Hematopoietic multipotent progenitor cell treated with erythropoietin and hydrocortisone succinate and interleukin-3 and kit ligand, for 17 days (in vitro differentiated cells): Measurements from ENCODE around the gene KIAA1328.

Experiments used
- DNase-seq: peaks from one replicate; pipeline ENCODE4 v3.0.0-alpha.2; 2015; ENCODE audit warnings: low spot score

The KIAA1328 gene

DNA sequence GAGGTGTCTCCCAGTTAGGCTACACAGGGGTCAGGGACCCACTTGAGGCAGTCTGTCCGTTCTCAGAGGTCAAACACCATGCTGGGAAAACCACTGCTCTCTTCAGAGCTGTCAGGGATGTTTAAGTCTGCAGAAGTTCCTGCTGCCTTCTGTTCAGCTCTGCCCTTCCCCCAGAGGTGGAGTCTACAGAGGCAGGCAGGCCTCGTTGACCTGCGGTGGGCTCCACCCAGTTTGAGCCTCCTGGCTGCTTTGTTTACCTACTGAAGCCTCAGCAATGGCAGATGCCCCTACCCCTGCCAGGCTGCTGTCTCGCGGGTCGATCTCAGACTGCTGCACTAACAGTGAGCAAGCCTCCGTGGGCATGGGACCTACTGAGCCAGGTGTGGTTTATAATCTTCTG, 390.3 kb downstream of the KIAA1328 start:
- DNase-seq = no peak

DNA sequence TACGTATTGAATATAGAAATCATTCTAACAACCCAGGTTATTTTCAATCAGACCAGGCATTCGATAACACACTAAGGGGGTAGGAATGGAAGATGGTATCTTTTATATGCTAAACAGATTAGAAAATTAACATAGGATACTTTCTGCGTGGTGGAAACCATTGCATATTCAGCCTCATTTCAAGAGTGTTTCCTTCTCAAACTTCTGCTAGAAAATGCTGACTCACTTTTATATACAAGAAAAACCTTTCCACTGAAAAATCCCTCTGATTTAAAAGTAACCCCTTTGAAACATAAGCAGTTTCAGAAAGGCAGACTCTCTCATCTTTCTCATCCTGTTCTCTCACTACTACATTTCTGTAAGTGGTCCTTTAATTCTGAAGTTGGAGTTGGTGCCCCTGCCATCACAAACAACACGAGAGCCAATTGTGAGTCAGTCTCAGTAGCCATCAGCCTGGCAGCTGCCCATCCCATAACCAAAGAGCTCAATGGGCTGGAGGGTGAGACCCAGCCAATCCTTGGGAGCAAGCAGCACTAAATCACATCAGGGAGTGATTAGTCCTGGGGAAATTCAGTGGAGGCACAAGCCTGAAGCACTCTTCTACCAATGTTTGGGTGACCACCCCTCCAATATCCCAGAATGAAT, 393.5 kb downstream of the KIAA1328 start:
- no peak for DNase-seq

DNA sequence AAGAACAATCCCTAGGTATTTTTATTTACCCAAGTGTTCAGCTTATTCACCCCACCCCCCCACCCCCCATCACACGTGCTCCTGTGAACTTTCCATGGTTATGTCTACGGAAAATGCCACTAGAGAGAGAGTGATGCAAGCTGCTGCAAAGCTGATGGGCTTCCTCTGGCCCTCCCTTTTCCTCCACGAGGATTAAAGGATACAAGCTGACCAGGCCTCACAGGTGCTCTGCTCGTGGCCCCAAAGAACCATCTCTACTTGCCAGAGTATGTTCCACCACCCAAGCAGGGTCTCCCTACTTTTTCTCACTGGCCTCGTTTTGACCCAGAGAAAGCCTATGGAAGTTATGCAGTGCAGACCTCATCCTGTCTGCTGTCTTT, 394.1 kb downstream of the KIAA1328 start:
- DNase-seq = no peak

DNA sequence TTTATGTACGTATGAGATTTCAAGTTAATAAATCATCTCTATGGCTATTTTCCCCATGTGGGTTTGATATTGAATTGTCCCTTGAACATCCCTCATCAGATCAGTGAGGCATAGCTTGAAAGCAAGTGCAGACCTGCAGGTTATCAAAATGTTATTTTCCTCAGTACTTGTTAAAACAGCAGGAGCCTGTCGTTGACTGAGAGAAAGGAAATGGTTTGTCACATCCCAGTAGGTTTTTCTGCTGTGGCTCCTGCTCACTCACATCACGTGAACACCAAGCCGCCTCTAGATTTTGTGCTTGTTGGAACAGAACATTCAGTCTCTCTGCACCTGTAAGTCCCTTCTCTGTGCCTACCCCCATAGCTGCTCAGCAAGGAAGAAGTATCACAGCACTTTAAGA, 396.4 kb downstream of the KIAA1328 start:
- DNase-seq = no peak

DNA sequence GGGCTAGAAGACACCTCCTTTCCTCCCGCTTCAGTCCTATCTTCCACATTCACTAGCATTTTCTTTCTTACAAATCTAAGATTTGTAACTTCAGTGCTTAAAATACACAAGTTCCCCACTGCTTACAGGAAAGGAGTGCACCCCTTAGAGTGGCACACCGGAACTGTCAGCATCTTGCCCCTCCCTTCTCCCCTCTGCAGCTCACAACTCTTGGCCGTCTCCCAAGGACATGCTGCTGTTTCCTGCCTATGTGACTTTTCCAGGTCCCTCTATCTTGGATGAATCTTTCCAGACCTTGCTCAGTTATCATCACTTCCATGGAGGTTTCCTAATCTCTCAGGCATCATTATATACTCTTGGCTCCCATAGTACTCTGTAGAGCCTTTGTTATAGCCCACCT, 401.8 kb downstream of the KIAA1328 start:
- no peak for DNase-seq

DNA sequence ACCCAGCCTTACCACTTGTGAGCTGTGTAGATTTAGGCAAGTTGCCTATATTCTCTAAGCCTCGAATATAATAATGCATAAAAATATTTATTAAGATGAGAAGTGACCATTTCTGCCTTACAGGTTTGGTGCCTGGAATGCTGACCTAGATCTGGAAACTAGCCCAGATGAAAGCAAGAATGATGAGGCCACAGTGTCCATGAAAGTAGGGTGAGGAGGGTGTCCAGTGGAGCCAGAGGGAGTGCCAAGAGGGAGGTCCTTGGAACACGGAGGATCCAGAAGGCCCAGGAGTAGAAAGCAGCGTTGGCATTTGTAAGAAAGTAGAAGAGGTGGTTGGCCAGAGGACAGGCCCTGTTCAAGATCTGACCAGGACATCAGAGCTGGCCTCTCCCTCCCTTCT, 402.3 kb downstream of the KIAA1328 start:
- no peak for DNase-seq

DNA sequence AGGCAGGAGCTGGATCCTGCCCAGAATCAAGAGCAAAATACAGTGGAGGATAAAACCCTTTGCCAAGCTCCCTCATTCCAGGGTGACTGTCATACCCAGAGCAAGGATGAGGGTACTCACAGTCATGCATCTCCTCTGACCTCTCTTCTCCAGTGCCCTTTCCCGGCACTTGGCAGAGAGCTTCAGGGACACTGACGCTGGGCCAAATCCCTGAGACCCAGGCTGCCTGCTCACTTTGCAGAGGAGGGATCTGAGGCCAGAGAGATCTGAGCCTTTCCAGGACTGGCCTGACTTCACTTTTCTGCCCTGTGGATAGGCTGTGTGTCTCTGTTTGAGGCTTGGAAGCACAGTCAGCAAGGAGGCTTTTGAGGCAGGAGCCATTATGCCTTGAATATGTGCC, 406.7 kb downstream of the KIAA1328 start:
- DNase-seq = no peak

DNA sequence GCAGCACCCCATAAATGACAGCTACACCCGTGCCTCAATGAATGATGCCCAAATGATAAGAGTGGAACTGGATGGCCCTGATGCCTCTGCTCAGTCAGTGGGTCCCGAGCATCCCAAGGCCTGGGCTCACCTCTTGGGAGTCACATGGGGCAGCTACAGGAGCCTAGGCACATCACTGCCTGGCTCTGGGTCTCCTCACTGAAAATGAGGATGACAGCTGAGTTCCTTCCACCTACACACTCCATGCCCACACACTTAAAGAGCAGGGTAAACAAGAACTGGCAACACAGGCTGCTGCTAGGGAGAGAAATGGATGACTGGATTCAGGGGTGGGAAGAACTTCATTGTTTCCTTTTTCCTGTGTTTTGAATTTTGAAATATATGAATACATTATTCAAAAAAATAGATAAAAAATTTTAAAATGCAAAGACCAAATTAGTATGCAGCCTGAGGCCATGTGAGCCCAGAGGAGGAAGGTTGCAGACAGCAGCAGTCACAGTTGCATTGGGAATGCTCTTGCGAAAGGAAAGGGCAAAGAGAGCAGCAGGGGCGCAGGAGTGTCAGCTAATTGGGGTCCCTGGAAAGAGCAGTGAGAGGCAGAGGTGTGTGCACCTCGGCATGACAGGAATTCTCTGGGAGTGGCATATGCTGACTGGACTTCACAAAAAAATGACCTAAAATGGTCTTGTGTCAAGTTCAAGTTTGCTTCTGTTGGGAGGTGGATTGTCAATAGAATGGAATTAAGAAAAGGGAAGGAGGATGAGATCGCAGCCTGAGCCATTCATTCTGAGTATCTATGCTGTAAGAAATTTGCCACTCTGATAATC, 409.6 kb downstream of the KIAA1328 start:
- no peak for DNase-seq

DNA sequence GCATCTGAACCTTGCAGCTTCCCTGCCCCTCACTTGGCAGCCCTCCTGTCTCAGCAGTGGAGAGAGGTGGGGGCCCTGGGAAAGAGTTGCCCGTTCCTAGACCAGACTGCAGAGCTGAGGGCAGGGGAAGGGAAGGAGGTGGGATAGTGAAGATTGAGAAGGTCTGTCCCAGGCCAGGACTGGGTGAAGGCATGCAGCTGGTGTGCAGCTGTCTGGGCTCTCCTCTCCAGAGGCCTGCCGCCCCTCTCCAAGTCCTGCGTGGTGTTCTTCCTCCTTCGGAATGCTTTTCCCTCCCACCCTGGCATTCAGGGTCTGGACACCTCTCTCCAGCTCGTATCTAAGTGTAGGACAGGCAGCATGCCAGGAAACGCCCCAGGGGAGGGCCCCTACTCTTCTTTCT, 413.2 kb downstream of the KIAA1328 start:
- DNase-seq = no peak

DNA sequence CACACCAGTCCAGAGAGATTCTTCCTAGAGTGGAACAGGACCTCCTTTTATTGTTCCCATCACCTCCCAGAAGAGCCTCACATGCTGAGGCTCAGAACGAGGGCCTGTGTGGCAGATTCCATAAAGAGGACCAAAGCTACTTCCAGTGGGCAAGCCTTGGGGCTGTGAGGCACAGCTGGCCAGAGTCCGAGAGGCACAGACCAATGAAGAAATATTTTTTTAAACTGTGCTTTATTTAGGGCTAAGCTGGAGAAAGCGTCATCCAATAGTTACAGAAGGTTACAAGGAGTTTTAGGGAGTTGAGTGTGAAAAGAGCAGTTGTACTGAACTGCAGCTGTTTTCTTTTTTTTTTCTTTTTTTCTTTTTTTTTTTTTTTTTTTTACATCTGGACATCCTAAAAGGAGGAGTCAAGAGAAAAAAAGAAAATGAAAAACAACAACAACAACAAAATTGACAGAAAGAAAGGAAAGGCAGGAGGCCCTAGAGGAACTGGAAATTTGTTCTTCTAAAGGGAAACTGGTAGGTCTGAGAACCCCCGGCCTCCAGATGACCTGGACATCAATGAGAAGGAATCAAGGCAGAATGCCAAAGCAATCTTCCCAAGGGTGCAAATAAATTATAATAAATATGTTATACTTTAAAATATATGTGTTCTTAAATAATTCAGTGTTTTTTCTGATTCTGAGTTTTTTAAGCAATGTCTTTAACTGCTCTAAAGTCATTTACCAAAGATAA, 414.1 kb downstream of the KIAA1328 start:
- no peak for DNase-seq

DNA sequence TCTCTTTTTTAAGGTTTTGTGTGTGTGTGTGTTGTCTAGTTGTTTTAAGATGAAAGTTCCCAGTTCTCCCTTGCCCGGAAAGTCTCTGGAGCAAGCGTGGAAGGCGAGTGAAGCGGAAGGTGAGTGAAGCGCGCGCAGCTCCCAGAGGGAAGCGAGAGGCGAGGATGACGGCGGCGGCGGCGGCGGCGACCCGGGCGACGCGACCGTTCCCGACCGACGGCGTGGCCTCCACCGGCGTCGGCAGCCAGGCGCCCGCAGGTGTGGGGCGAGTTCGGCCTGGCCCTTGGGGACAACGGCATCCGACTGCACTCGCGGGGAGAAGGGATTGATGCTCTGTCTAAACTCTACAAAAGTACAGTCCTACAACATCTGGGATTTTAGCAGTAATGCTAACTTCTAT, 414.8 kb downstream of the KIAA1328 start:
- DNase-seq = no peak

DNA sequence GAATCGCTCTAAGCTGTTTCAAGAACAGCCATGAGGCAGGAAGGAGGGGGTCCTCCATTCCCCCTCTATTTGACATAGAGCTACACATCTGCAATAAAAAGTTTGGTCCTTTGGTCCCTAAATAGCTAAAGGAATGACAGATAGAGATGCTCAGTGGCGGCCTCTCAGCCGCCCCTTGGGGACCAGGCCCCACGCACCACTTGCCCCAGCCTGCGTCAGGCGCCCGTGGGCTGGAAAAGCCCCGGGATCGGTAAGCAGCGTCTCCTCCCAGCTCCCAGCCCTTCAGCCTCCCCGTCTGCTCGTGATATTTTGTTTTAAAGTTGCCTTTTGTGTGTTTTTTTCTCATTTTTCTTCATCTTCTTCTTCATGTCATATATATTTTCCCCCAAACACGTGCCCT, 415.7 kb downstream of the KIAA1328 start:
- no peak for DNase-seq

DNA sequence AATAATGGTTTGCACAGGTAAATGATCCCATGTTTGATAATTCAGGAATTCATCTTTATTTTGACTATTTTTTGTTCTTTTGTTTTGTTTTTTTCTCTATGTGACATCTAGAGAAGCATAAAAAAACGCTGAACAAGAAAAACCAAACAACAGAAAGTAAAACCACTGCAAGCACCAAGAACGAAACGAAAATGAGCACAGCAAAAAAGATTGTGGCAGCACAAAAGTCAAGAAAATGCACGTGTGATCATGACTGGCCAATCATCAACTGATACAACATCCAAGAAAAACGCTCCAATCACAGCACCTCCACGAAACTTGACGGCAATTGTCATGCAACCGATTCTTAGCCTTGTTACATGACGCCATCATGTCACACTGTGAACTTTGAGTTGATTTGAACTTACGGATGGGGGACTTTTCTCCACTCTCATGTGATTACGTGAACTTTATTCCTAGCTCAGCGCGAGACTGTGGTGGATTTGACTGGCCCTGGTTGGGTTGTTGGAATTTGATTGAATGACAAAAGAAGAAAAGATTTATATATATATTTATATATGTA, 417.9 kb downstream of the KIAA1328 start:
- no peak for DNase-seq

DNA sequence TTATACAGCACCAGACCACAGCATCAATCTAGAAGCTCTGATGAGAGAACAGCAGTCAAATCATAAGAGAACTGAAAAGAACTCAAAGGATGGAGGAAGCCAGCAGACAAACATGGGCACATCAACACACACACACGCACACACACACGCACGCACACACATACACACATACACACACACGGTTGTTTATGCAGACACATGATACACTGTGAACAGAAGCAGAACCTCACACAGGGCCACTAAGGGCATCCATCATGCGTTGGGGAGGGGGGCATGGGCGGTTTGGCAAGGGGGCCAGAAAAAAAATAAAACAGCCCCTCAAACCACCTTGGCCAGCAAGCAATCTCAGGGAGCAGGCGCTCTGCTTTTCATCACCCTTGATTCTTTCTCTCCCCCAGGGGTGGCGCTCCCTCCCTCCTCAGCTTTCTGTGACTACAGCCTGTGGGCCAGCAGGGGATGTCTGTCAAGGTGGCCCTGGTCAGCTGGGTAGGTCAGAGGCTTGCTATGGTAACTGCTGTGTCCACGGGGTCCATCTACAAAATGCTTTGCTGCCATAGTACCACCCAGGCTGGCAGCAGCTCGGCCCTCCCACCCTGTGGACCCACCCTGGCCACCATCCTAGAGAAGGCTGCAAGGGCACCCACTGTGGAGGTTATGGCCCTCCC, 418.7 kb downstream of the KIAA1328 start:
- DNase-seq = no peak

DNA sequence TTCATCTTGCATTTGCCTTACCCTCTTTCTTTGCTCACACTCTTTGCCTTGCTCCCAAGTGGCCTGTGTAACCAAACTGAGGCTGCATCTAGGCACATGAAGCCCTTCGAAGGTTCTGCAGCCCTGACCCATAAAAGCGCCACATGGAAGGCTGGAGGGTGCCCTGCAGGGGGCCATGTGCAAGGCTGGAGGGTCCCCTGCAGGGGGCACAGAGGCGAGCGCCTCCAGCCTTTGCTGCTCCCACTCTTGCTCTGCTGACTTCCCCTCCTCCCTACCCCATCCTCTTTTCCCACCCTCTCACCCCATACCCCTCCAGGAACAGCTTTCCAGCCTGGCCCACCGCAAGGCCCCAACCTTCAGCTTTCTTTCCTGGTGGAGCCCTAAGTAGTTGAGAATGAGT, 419.4 kb downstream of the KIAA1328 start:
- no peak for DNase-seq

DNA sequence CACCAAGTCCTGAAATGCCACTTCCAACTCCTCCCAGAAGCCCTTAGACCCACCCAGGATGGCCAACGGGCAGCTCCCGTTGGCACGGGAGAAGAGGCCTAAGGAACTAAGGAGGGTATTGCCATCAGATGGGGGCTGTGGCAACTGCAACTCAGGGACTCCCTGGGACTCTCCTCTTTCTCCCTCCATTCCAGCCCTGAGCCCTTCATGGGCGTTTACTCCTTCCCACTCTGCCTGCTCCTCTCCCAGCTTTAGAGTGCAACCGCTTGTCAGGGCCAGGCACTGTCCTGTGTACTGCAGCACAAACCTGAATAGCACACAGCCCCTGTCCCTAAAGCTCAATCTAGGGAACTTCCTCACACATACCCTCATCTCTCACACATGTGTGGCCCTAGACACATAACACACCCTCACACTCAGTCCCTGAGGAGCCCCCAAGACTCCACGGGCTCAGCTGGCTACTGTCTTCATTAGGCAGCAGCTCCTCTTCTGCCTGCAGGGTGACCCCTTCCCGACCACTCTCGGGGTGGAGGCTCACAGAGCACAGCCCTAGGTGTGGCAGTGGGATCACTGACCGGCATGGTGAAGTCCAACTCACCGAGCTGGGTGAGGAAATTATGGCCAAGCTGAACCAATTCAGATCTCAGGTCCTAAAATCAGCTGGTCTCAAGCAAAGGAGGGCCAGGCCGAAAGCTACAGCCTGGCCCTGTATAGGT, 420.4 kb downstream of the KIAA1328 start:
- DNase-seq = no peak

DNA sequence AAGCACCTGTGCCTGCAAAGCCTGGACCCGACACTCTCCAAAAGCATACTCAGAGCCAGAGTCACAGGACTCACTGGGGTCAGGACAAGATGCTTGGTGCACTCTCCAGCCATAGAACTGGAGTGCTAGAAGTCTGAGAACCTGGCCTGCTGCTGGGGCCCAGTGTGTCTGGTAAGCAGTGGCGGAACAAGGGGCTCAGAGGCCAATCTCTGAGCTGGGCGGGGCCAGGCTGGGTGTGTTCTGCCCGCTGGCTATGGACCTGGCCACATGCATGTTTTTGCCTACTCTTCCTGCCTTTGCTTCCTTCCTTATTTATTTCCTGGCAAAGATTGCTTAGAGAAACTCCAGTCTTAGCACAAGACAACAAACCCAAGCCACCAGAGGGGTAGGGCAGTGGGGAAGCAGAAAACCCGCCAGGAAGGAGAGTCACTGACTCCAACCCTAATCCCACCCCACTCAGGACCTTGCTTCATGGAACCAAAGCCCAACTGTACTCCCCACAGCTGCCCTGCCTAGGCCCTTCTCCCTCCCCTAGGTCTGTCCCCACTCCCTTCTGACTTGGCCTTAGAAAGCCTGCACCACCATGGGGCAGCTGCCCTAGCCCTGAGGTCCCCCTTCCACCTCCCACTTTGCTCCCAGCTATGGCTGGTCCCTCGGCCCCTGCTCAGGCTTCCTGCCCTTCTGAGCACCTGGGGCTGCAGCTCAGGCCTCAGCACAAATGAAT, 421.1 kb downstream of the KIAA1328 start:
- no peak for DNase-seq

DNA sequence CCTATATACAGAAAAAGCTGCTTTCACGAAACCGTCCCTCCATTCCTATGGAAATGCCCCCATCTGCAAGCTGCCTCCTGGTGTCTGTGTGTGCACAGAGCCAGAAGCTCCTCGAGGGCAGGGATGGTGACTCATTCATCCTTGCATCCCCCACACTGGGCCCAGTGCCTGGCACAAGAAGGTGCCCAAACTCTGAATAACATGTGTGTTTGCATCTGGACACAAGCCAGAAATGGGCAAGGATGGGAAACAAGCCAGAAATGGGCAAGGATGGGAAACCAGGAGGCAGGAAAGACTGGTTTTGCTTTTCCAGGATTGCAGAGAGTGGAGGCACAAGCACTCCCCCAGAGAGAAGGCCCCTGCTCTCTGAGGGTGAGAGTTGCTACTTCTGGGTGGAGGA, 422.8 kb downstream of the KIAA1328 start:
- no peak for DNase-seq

DNA sequence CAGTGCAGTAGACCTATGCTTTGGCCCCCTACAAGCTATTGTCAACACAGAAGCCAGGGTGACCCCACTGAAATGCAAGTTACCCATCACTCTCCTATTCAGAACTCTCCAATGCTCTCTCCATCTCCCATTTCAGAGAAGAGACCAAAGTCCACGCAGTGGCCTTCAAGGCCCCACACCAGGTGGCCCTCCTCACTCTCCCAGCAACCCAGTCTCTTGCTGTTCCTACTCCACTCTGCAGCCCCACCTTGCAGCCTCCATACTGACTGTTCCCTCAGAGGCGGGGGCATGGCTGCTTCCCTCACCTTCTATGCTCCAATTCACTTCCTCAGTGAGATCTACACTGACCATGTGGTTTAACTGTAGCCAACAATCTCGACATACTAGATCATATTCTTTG, 423.4 kb downstream of the KIAA1328 start:
- no peak for DNase-seq

DNA sequence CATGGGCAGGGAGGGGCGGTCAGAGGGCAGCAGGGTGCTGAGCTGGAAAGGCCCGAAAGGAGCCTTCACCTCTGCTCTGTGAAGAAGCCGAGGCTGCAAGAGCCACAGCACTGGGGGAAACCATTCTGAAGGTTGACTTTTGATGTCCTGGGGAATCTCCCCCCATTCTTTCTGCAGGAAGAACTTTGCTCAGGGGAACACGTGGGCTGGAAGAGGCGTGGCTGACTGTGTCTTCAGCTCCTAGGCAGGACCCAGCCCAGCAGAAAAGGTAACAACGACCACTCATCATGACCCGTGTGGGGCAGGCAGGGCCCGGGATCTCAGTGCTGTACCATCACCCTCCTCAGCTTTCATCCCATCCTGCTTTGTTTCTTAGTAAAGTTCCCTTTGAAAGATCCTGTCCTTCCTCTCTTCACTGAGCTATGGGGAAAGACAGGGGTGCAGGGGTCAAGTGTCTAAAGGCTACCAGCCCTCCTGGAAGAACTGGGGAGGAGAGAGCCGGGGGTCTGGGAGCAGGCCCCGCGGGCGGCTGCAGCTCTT, 424.0 kb downstream of the KIAA1328 start:
- no peak for DNase-seq
